Measurements from ENCODE around the gene HLA-DQB1.

- no peak for TF ChIP-seq TAF1 (IDR thresholded peaks at IDR 0.05; ENCODE audit: low read depth)
- TF ChIP-seq EP300 (IDR thresholded peaks at IDR 0.05; ENCODE audit: borderline replicate concordance): no peak
- TF ChIP-seq RAD21 (IDR thresholded peaks at IDR 0.05; ENCODE audit: low read depth): no peak
- TF ChIP-seq REST (IDR thresholded peaks at IDR 0.05; ENCODE audit: low read depth): no peak
Observed at GRCh38 chr6:32666420-32667300, at the start of gene HLA-DQB1.
